Immature natural killer cell (primary cell): ENCODE measurements around the gene GGT7. TPM values are rescaled to one million over a fixed set of nuclear protein-coding genes. Genes with fewer than 3 reads are reported as not detected.
A peak's percentile ranks its signal among the peaks of the same experiment; 100 is the strongest.
"Not testable (repeated sequence)": the region's sequence is repeated elsewhere in the genome, so short reads cannot be mapped to it uniquely, and the experiment has no call there.

ENCODE experiments used
- DNase-seq, 3 donors: peaks; one replicate each; pipeline ENCODE4 v3.0.0; 2022; ENCODE audit warnings: mixed read lengths in 1 of 3
- H3K27ac Mint-ChIP-seq, 6 donors: one replicate each; pipeline ENCODE4 v1.8.0; 2020; ENCODE audit warnings: mixed read lengths in 6 of 6, mild to moderate bottlenecking in 5 of 6, inconsistent platforms in 4 of 6, moderate library complexity in 3 of 6
- H3K27me3 Mint-ChIP-seq, 3 donors: one replicate each; pipeline ENCODE4 v1.8.0; 2020 to 2021; ENCODE audit warnings: low read depth in 3 of 3, mild to moderate bottlenecking in 3 of 3, mixed read lengths in 3 of 3, moderate library complexity in 3 of 3, inconsistent platforms in 1 of 3
- H3K36me3 Mint-ChIP-seq, 3 donors: one replicate each; pipeline ENCODE4 v1.8.0; 2020; ENCODE audit warnings: mixed read lengths in 3 of 3, inconsistent platforms in 2 of 3, mild to moderate bottlenecking in 2 of 3
- H3K4me1 Mint-ChIP-seq, 2 donors: one replicate each; pipeline ENCODE4 v1.8.0; 2020; ENCODE audit warnings: inconsistent platforms in 2 of 2, mild to moderate bottlenecking in 2 of 2, mixed read lengths in 2 of 2, moderate library complexity in 1 of 2
- H3K4me3 Mint-ChIP-seq, 5 donors: one replicate each; pipeline ENCODE4 v1.8.0; 2020; ENCODE audit warnings: mild to moderate bottlenecking in 5 of 5, mixed read lengths in 5 of 5, inconsistent platforms in 3 of 5, moderate library complexity in 3 of 5
- H3K9me3 Mint-ChIP-seq, 6 donors: one replicate each; pipeline ENCODE4 v1.8.0; 2020; ENCODE audit warnings: mild to moderate bottlenecking in 6 of 6, mixed read lengths in 6 of 6, inconsistent platforms in 4 of 6, moderate library complexity in 3 of 6
- polyA plus RNA-seq, 3 donors: library from polyadenylated mRNA; unstranded; fragments of 300-500 nt; fragmentation: Illumina TruSeq; gene quantifications; one replicate each; pipeline ENCODE4 v1.2.3, GENCODE V29; 2021

The GGT7 gene, protein sequence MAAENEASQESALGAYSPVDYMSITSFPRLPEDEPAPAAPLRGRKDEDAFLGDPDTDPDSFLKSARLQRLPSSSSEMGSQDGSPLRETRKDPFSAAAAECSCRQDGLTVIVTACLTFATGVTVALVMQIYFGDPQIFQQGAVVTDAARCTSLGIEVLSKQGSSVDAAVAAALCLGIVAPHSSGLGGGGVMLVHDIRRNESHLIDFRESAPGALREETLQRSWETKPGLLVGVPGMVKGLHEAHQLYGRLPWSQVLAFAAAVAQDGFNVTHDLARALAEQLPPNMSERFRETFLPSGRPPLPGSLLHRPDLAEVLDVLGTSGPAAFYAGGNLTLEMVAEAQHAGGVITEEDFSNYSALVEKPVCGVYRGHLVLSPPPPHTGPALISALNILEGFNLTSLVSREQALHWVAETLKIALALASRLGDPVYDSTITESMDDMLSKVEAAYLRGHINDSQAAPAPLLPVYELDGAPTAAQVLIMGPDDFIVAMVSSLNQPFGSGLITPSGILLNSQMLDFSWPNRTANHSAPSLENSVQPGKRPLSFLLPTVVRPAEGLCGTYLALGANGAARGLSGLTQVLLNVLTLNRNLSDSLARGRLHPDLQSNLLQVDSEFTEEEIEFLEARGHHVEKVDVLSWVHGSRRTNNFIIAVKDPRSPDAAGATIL
- 1 to 10 TPM in 1 of 3 donors, under 1 TPM in 2; 0.85 to 2.6 (median 0.94) TPM for polyA plus RNA-seq

DNA sequence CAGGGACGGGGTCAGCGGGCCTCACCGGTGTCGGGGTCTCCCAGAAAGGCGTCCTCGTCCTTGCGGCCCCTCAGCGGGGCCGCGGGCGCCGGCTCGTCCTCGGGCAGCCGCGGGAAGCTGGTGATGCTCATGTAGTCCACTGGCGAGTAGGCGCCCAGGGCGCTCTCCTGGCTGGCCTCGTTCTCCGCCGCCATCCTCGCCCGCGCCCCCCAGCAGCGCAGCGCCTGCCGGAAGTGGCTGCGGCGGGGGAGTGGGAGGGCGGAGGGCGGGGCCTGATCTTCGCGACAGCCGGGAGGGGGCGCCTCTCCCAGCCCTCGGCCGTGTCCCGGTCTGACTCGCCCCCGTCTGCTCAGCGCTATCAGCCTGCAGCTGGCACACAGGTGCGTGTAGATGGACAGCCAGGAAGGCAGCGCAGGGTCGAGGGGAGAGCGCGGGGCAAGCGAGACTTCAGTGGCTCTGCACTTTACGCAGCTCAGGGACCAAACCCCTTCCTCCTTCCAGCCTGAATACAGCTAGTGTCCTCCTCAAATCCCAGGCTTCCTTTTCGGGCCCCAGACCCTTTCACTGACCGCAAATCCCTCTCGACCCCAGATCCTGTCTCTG lies at the start of gene GGT7:
TSS of gene GGT7 (minus strand) at position 235 of the 603 bp plus-strand sequence. CDS start at position 194, 41 bp downstream.
- DNase-seq = peak; percentile 81 to 84 (median 81)
- H3K9me3 Mint-ChIP-seq = peaks cover 0 to 2% (median 0%) of the 10 kb centered on the region in 6 donors
- peaks cover 4 to 16% (median 14%) of the 10 kb centered on the region in 3 donors for H3K27me3 Mint-ChIP-seq
- peak within 1 kb of the TSS in 5 of 6 donors; percentile 48 to 90 (median 54) for H3K27ac Mint-ChIP-seq
- H3K4me3 Mint-ChIP-seq = peak within 1 kb of the TSS; percentile 74 to 88 (median 86)
- H3K36me3 Mint-ChIP-seq = no peaks in the 10 kb centered on the region
- H3K4me1 Mint-ChIP-seq = peaks cover 47 to 55% of the 10 kb centered on the region in 2 donors

DNA sequence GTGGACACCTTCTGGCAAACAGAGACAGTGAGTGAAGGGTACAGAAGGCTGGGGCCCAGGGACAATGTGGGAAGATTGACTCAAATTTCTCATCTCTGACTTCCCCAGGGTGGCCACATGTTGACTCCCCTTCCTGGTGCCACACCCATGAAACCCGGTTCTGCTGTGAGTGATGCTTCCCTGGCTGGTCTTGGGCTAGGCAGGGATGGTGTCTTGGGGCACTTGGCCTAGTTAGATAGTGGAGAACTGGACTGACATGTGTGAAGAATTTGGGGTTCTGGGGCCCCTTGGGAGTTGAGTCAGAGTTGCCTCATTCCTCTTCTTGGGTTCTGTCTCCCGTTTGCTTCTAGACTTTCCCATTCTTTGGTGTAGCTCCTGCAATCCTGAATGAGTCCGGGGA lies 48.8 kb upstream of the GGT7 start:
- H3K4me1 Mint-ChIP-seq = peaks cover 5 to 6% of the 10 kb centered on the region in 2 donors
- H3K4me3 Mint-ChIP-seq = no peak overlapping the region
- peak overlapping the region in 1 of 6 donors; percentile 5 for H3K27ac Mint-ChIP-seq
- no peaks in the 10 kb centered on the region for H3K9me3 Mint-ChIP-seq
- H3K27me3 Mint-ChIP-seq = peaks cover 0 to 2% (median 0%) of the 10 kb centered on the region in 3 donors
- peaks cover 0 to 10% (median 9%) of the 10 kb centered on the region in 3 donors for H3K36me3 Mint-ChIP-seq
- DNase-seq = no peak

DNA sequence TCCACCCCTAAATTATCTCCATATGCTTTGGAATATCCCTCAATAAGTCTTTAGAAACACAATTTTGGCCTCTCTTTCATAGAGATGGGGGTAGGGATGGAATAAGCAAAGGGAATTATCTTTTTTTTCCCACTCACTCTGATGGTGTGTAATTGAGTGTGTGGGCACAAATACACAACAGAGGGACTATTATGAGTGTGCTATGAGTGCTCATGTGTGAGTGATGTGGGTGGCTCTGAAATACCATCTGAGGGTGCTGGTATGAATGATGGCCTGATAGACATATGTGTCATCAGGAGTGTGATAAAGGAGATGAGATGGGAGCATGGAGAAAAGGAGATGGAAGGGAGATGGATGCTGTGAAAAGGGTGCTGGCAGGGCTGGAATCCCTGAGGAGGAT lies 47.4 kb upstream of the GGT7 start:
- DNase-seq = no peak
- Mint-ChIP-seq H3K36me3 (peaks cover 0 to 6% (median 5%) of the 10 kb centered on the region in 3 donors), H3K4me1 (peaks cover 5 to 6% of the 10 kb centered on the region in 2 donors), H3K27ac (no peak overlapping the region), H3K27me3 (peaks cover 0 to 2% (median 2%) of the 10 kb centered on the region in 3 donors), H3K4me3 (no peak overlapping the region), H3K9me3 (no peaks in the 10 kb centered on the region)

DNA sequence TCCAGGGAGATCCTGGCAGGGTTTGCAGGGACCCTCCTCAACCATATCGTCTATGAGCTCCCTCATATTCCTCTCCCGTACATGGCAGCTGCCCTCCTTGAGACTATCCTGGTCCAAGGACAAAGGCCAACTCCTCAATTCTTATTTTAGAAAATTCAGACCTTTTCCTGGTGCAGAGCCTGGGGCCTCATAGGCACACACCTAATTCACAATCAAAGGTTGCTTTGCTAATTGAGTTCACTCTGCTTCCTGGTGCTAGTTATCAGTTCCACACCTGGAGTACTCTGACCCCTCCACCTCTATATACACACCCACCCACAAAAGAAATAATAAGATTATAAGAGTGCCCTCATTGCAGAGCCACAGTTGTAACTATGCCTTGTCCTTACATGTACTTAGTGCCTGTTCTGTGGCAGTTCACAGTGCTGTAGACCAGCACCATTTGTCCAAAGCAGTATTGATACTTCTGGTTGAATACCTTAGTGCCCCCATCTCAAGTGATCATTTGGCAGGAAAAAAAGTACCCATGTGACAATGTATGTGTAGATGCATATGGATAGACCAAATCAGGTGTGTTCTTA lies 44.2 kb upstream of the GGT7 start:
- no peaks in the 10 kb centered on the region for H3K9me3 Mint-ChIP-seq
- H3K4me1 Mint-ChIP-seq = peaks cover 5 to 6% of the 10 kb centered on the region in 2 donors
- H3K4me3 Mint-ChIP-seq = no peak overlapping the region
- DNase-seq = no peak
- peaks cover 1 to 2% (median 2%) of the 10 kb centered on the region in 3 donors for H3K27me3 Mint-ChIP-seq
- H3K27ac Mint-ChIP-seq = no peak overlapping the region
- H3K36me3 Mint-ChIP-seq = peaks cover 0 to 6% (median 3%) of the 10 kb centered on the region in 3 donors

DNA sequence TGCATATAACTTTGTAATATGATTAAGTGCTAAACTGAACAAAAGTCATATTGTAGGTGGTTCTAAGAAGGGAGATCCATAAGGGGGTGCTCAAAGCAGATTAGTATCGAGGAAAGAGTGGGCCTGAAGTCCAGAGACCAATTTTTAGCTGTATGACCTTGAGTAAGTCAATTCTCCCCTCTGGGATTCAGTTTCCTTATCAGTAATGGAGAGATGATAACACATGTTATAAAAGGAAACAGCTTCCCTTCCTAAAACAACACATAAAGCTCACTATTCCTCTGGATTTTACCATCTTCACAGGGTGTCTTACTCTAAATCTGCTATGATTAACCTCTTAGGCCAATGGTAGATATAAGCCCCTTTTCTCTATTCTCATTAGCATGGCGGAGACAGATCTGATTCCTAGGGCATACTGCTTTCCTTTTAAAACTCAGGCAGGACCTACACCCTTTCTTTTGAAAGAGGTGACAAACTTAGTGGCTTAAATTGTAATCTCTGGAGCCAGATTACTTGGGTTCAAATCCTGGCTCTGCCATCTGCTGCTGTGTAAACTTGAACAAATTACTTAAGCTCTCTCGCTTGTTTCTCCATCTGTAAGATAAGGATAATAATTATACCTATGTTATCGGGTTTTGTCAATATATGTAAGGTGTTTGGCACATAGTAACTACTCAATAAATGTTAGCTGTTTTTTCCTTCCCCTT lies 43.2 kb upstream of the GGT7 start:
- no peak for DNase-seq
- Mint-ChIP-seq H3K36me3 (peaks cover 0 to 6% (median 3%) of the 10 kb centered on the region in 3 donors), H3K27me3 (peaks cover 2% of the 10 kb centered on the region in 3 donors), H3K9me3 (no peaks in the 10 kb centered on the region), H3K4me1 (peaks cover 5 to 6% of the 10 kb centered on the region in 2 donors), H3K4me3 (no peak overlapping the region), H3K27ac (no peak overlapping the region)

DNA sequence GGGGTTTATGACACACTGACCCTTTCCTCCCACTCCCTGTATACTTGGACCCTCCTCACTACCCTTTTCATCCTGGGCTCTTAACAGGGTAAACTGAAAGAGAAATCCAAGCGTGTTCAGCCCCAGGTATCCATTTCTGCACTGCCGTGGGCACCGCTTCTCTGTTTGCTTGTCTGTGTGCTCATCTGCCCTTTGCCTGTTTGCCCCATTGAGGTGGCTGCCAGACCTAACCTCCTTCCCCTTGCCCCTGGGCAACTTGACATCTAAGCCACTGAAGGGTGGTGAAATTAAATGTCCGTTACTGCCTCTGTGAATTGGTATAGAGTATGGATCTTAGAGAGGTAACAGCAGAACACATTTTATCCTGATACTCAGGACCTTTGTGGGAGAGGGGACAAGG lies 42.5 kb upstream of the GGT7 start:
- no peaks in the 10 kb centered on the region for H3K9me3 Mint-ChIP-seq
- H3K27me3 Mint-ChIP-seq = peaks cover 1 to 2% (median 2%) of the 10 kb centered on the region in 3 donors
- peaks cover 5 to 6% of the 10 kb centered on the region in 2 donors for H3K4me1 Mint-ChIP-seq
- DNase-seq = no peak
- no peak overlapping the region for H3K27ac Mint-ChIP-seq
- H3K4me3 Mint-ChIP-seq = no peak overlapping the region
- H3K36me3 Mint-ChIP-seq = peaks cover 0 to 5% (median 2%) of the 10 kb centered on the region in 3 donors

DNA sequence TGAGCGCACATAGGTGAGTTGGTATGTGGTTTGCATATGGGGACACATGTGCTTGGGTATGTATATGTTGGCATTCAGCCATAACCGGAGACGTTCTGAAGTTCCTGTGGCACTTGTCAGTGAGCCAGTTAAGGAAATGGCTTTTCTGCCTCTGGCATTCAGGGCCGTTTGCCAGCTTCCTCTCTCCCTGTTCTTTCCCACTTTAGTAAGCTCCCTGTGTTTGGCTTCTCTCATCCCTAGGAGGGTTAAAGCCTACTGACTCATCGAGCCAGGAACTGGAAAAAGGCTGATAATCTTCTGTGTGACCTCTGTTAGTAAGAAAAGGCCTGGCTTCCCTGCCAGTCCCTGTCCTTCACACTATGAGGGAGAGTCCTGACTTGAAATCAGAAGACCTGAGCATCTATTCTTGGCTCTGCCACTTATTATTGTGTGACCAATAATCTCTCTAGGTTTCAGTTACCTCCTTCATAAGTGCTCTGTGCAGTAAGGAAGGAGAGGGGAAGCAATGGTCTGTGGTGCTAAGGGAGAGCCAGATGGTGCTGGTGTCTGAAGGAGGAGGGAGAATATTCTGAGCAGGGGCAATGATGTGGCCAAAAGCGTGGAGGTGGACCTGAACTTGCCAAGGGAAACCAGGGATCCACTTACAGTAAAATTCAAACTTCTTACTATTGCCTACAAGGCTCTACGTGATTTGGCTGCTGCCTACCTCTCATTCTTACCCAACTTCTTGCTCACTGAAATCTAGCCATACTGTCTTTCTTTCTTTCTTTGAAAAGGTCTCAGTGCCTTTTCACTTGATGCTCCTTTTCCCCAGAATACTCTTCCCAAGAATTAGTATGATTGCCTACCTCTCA lies 35.2 kb upstream of the GGT7 start:
- Mint-ChIP-seq H3K27ac (no peak overlapping the region), H3K4me1 (no peaks in the 10 kb centered on the region), H3K9me3 (no peaks in the 10 kb centered on the region), H3K4me3 (no peak overlapping the region), H3K27me3 (peaks cover 0 to 2% (median 0%) of the 10 kb centered on the region in 3 donors), H3K36me3 (no peaks in the 10 kb centered on the region)
- DNase-seq = no peak

DNA sequence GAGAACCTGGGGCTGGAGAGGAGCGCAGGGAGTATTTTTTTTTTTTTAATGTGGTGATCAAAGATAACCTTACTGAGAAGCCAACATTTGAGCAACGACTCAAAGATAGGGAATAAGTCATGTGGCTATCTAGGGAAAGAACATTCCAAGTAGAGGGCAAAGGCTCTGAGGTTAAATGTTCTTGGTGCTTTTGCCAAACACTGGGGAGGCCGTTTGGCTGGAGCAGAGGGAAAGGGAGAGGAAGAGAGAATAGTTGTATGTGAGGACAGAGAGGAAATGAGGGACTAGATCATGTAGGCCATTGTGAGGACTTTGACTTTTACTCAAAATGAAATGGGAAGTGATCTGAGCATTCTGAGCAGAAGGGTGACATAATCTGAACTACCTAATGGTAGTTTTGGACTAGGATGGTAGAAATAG lies 31.6 kb upstream of the GGT7 start:
- H3K27ac Mint-ChIP-seq = no peak overlapping the region
- H3K4me3 Mint-ChIP-seq = no peak overlapping the region
- H3K36me3 Mint-ChIP-seq = no peaks in the 10 kb centered on the region
- peaks cover 0 to 2% (median 0%) of the 10 kb centered on the region in 3 donors for H3K27me3 Mint-ChIP-seq
- H3K9me3 Mint-ChIP-seq = no peaks in the 10 kb centered on the region
- no peak for DNase-seq
- H3K4me1 Mint-ChIP-seq = no peaks in the 10 kb centered on the region

DNA sequence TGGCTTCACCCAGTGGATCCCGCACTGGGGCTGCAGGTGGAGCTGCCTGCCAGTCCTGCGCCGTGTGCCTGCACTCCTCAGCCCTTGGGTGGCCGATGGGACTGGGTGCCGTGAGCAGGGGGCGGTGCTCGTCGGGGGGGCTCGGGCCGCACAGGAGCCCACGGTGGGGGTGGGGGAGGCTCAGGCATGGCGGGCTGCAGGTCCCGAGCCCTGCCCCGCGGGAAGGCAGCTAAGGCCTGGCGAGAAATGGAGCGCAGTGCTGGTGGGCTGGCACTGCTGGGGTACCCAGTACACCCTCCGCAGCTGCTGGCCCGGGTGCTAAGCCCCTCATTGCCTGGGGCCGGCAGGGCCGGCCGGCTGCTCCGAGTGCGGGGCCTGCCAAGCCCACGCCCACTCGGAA lies 26.1 kb upstream of the GGT7 start:
- not testable (repeated sequence) for DNase-seq, H3K9me3 Mint-ChIP-seq, H3K27me3 Mint-ChIP-seq, H3K27ac Mint-ChIP-seq, H3K4me1 Mint-ChIP-seq, H3K36me3 Mint-ChIP-seq, H3K4me3 Mint-ChIP-seq

DNA sequence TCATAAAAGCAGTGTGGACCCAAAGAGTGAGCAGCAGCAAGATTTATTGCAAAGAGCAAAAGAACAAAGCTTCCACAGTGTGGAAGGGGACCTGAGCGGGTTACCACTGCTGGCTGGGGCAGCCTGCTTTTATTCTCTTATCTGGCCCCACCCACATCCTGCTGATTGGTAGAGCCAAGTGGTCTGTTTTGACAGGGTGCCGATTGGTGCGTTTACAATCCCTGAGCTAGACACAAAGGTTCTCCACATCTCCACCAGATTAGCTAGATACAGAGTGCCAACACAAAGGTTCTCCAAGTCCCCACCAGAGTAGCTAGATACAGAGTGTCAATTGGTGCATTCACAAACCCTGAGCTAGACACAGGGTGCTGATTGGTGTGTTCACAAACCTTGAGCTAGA lies 25.5 kb upstream of the GGT7 start:
- H3K4me1 Mint-ChIP-seq, H3K36me3 Mint-ChIP-seq: not testable (repeated sequence)

DNA sequence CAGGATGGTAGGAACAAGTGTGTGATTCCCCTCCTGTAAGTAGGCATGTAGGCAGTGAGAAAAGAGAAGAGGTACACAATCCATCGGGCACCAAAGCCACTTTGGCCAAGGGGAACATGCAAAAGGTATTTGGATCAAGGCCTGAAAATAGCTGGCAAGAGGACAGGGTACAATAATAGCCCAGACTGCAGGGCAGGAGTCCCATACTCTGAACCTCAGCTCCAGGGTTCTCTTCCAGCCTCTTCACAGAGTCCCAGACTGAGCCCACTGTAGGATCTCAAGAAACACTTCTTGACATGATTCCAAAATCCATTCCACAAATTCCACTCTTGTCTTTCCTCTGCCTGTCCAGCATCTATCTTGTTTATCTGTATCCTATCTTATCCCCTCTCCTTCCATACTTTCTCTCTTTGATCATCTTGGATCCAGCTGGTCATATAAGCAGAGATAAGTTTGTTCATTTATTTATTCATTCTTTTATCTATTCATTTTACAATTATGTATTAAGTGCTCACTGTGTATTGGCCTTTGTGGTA lies 23.5 kb upstream of the GGT7 start:
- H3K4me1 Mint-ChIP-seq = no peaks in the 10 kb centered on the region
- H3K27me3 Mint-ChIP-seq = peaks cover 0 to 2% (median 0%) of the 10 kb centered on the region in 3 donors
- H3K4me3 Mint-ChIP-seq = no peak overlapping the region
- no peaks in the 10 kb centered on the region for H3K9me3 Mint-ChIP-seq
- H3K27ac Mint-ChIP-seq = no peak overlapping the region
- no peak for DNase-seq
- H3K36me3 Mint-ChIP-seq = no peaks in the 10 kb centered on the region

More for the DNA sequence above, 25.5 kb upstream of the GGT7 start:
- not testable (repeated sequence) for DNase-seq, H3K4me3 Mint-ChIP-seq, H3K9me3 Mint-ChIP-seq, H3K27me3 Mint-ChIP-seq, H3K27ac Mint-ChIP-seq

DNA sequence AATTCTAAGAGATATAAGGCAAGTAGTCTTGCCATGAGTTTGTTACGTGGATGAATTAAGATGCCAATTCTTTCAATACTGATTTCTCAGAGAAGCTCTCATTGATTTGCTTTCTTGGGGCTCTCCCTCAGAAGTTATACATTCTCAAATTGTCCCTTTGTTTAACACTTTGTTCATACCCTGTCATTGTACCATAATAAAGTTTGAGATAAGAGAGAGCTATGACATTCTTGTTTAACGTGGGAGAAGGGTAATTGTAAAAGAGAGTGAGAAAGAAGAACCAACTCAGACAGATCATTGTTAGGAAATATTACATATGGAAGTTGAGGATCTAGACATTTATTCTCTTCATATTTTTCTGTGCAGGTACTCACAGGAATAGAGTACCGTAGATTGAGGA lies 22.8 kb upstream of the GGT7 start:
- H3K27me3 Mint-ChIP-seq = peaks cover 0 to 5% (median 0%) of the 10 kb centered on the region in 3 donors
- H3K4me1 Mint-ChIP-seq = no peaks in the 10 kb centered on the region
- no peak overlapping the region for H3K27ac Mint-ChIP-seq
- no peaks in the 10 kb centered on the region for H3K9me3 Mint-ChIP-seq
- H3K4me3 Mint-ChIP-seq = no peak overlapping the region
- H3K36me3 Mint-ChIP-seq = no peaks in the 10 kb centered on the region
- no peak for DNase-seq
